ENCODE results near the gene TCL1B. TPM values are rescaled to one million over a fixed set of nuclear protein-coding genes. Genes with fewer than 3 reads are reported as not detected.

The TCL1B gene
- total and polyA plus RNA-seq, 2 donors (not counting 3 experiments of a cell fraction or from before 2014, with no cell fraction given): not detected

GRCh38 chr14:95692109-95692508, 5.9 kb downstream of the TCL1B start:
- H3K4me2 ChIP-seq (ENCODE audit: insufficient read depth, low read length): no peak overlapping the region
- POLR2A ChIA-PET: no interaction called here
- intact Hi-C loops (cut with micrococcal nuclease) (no loop called here), dilution Hi-C loops (cut with MboI; ENCODE audit: extremely low pct_ligation_motif_present, low sequenced_read_pairs) (no loop called here)
- BruUV-seq (replicated peaks): no TSS peak
- H2AFZ ChIP-seq (ENCODE audit: low read depth, low read length): no peak overlapping the region
- no peaks in the 10 kb centered on the region for H4K20me1 ChIP-seq (replicated peaks; ENCODE audit: control insufficient read depth, extremely low read depth, insufficient read depth, low read length)
- no peaks in the 10 kb centered on the region for H3K79me2 ChIP-seq (ENCODE audit: control insufficient read depth, insufficient read depth, low read length)
- DNase-seq (ENCODE audit: low read depth, low spot score) (no peak), FAIRE-seq (no peak)
- no peaks in the 10 kb centered on the region for H3K4me1 ChIP-seq (ENCODE audit: control insufficient read depth, extremely low read depth, insufficient read depth, low read length)
- H3K9me1 ChIP-seq (replicated peaks; ENCODE audit: control insufficient read depth, extremely low read depth, insufficient read depth, low read length): no peaks in the 10 kb centered on the region
- no peaks in the 10 kb centered on the region for H3K9me3 ChIP-seq (replicated peaks; ENCODE audit: control insufficient read depth, insufficient read depth, low read length)
- CTCF ChIA-PET: no interaction called here
- no peaks in the 10 kb centered on the region for H3K27me3 ChIP-seq (ENCODE audit: control insufficient read depth in 2 of 2, insufficient read depth in 2 of 2, low read length in 2 of 2)
- no peaks in the 10 kb centered on the region for H3K36me3 ChIP-seq (ENCODE audit: control insufficient read depth in 2 of 2, extremely low read depth in 1 of 2, insufficient read depth in 2 of 2, low read length in 2 of 2)
- no peak for TF ChIP-seq EZH2 (IDR thresholded peaks at IDR 0.05; ENCODE audit: borderline replicate concordance, low read depth, low read length, severe bottlenecking)
- no peak for TF ChIP-seq CTCF (IDR thresholded peaks at IDR 0.05; ENCODE audit: extremely low read depth in 1 of 2, insufficient read depth in 1 of 2, low read depth in 1 of 2, low read length in 2 of 2)
- no peak overlapping the region for H3K9ac ChIP-seq (replicated peaks; ENCODE audit: extremely low read depth, insufficient read depth, low read length)
- no peak overlapping the region for H3K4me3 ChIP-seq (replicated peaks in 1 of 3; ENCODE audit: insufficient read depth in 1 of 3, low read depth in 1 of 3, low read length in 3 of 3)
- H3K27ac ChIP-seq (ENCODE audit: insufficient read depth, low read depth, low read length): no peak overlapping the region

- Histone ChIP-seq H3K79me2 (ENCODE audit: control insufficient read depth, insufficient read depth, low read length) (no peaks in the 10 kb centered on the region), H3K9me1 (replicated peaks; ENCODE audit: control insufficient read depth, extremely low read depth, insufficient read depth, low read length) (no peaks in the 10 kb centered on the region), H3K4me3 (replicated peaks in 1 of 3; ENCODE audit: insufficient read depth in 1 of 3, low read depth in 1 of 3, low read length in 3 of 3) (no peak overlapping the region), H3K27ac (ENCODE audit: insufficient read depth, low read depth, low read length) (no peak overlapping the region), H4K20me1 (replicated peaks; ENCODE audit: control insufficient read depth, extremely low read depth, insufficient read depth, low read length) (no peaks in the 10 kb centered on the region), H3K9me3 (replicated peaks; ENCODE audit: control insufficient read depth, insufficient read depth, low read length) (no peaks in the 10 kb centered on the region), H3K4me1 (ENCODE audit: control insufficient read depth, extremely low read depth, insufficient read depth, low read length) (no peaks in the 10 kb centered on the region), H3K27me3 (ENCODE audit: control insufficient read depth in 2 of 2, insufficient read depth in 2 of 2, low read length in 2 of 2) (no peaks in the 10 kb centered on the region), H3K4me2 (ENCODE audit: insufficient read depth, low read length) (no peak overlapping the region), H3K9ac (replicated peaks; ENCODE audit: extremely low read depth, insufficient read depth, low read length) (no peak overlapping the region), H2AFZ (ENCODE audit: low read depth, low read length) (no peak overlapping the region), H3K36me3 (ENCODE audit: control insufficient read depth in 2 of 2, extremely low read depth in 1 of 2, insufficient read depth in 2 of 2, low read length in 2 of 2) (no peaks in the 10 kb centered on the region)
- no TSS peak for BruUV-seq (replicated peaks)
- TF ChIP-seq POLR2A (IDR thresholded peaks at IDR 0.05; ENCODE audit: low read depth, low read length): no peak
- no peak for TF ChIP-seq GATA2 (IDR thresholded peaks at IDR 0.05; ENCODE audit: insufficient read depth, insufficient read length, low read depth, low read length)
- no peak for TF ChIP-seq MAX (IDR thresholded peaks at IDR 0.05; ENCODE audit: insufficient read depth, insufficient read length)
- TF ChIP-seq FOS (IDR thresholded peaks at IDR 0.05; ENCODE audit: borderline replicate concordance, insufficient read depth, low read length): no peak
- TF ChIP-seq JUN (IDR thresholded peaks at IDR 0.05; ENCODE audit: borderline replicate concordance, insufficient read depth, insufficient read length, low read depth): no peak
- no peak for TF ChIP-seq MYC (IDR thresholded peaks at IDR 0.05; ENCODE audit: low read depth, low read length)
- no peak for TF ChIP-seq POLR2AphosphoS5 (IDR thresholded peaks at IDR 0.05; ENCODE audit: insufficient read depth, low read depth, low read length)
- no peak for TF ChIP-seq EZH2 (IDR thresholded peaks at IDR 0.05; ENCODE audit: borderline replicate concordance, low read depth, low read length, severe bottlenecking)
- no peak for TF ChIP-seq CTCF (IDR thresholded peaks at IDR 0.05; ENCODE audit: extremely low read depth in 1 of 2, insufficient read depth in 1 of 2, low read depth in 1 of 2, low read length in 2 of 2)
- intact Hi-C loops (cut with micrococcal nuclease): no loop called here
- DNase-seq (ENCODE audit: low read depth, low spot score) (no peak), FAIRE-seq (no peak)
- CTCF ChIA-PET: no interaction called here
- POLR2A ChIA-PET: no interaction called here
- dilution Hi-C loops (cut with MboI; ENCODE audit: extremely low pct_ligation_motif_present, low sequenced_read_pairs): no loop called here
Measured at GRCh38 chr14:95695051-95695450, 8.8 kb downstream of the TCL1B start.

Measured in endothelial cell of umbilical vein (primary cell).